PC-3 (cell line): Measurements from ENCODE around the gene STAT5B. TPM values are rescaled to one million over a fixed set of nuclear protein-coding genes. Genes with fewer than 3 reads are reported as not detected.
"Not testable (repeated sequence)": the region's sequence is repeated elsewhere in the genome, so short reads cannot be mapped to it uniquely, and the experiment has no call there.

Source experiments
- ATAC-seq: fragments of 200-7000 bp; cut with Tn5 transposase; 2 replicates; pipeline ENCODE4 v1.9.1; 2020; ENCODE audit warnings: mild to moderate bottlenecking, moderate library complexity
- BruUV-seq: library from RNA; stranded (reverse); fragments of 400-500 nt; replicated peaks from 2 replicates; lab custom pipeline; 2021; lab: Mats Ljungman, UMichigan
- CTCF ChIA-PET: fragments of 300-600 bp; sonication (Branson Sonifier 250); formaldehyde crosslinking; loops from one replicate; lab custom pipeline; 2022; ENCODE audit warnings: antibody characterized with exemption; lab: Charles Lee
- POLR2A ChIA-PET: fragments of 300-600 bp; sonication (Branson Sonifier 250); formaldehyde crosslinking; loops from one replicate; lab custom pipeline; 2022; ENCODE audit warnings: antibody characterized with exemption; ENCODE audit not compliant: unreplicated experiment; lab: Charles Lee
- DNase-seq: peaks from one replicate; pipeline ENCODE4 v3.0.0-alpha.2; 2015
- H2AFZ ChIP-seq: fragments of 300-600 bp; sonication (generic); 2 replicates; pipeline ENCODE4 v1.6.0; 2016; ENCODE audit warnings: antibody characterized with exemption, low read length
- H3F3A ChIP-seq: fragments of 300-600 bp; sonication (generic); one replicate; pipeline ENCODE4 v1.6.0; 2017; ENCODE audit warnings: antibody characterized with exemption, low read length, control low read depth, mild to moderate bottlenecking; ENCODE audit not compliant: unreplicated experiment
- H3K27ac ChIP-seq: fragments of 300-600 bp; sonication (generic); 2 replicates; pipeline ENCODE4 v1.5.1; 2016; ENCODE audit warnings: mild to moderate bottlenecking, low read length
- H3K27me3 ChIP-seq: fragments of 300-600 bp; sonication (generic); 2 replicates; pipeline ENCODE4 v1.6.1; 2016; ENCODE audit warnings: low read length, mixed read lengths
- H3K36me3 ChIP-seq: fragments of 300-600 bp; sonication (generic); 2 replicates; pipeline ENCODE4 v1.6.1; 2016; ENCODE audit warnings: low read depth, mixed run types, low read length, mixed read lengths
- H3K4me1 ChIP-seq: fragments of 300-600 bp; sonication (generic); 2 replicates; pipeline ENCODE4 v1.5.1; 2016; ENCODE audit warnings: low read length; ENCODE audit not compliant: insufficient read depth
- H3K4me2 ChIP-seq: fragments of 300-600 bp; sonication (generic); 2 replicates; pipeline ENCODE4 v1.6.0; 2016; ENCODE audit warnings: low read length
- H3K4me3 ChIP-seq: fragments of 300-600 bp; sonication (generic); 2 replicates; pipeline ENCODE4 v1.5.1; 2016; ENCODE audit warnings: mild to moderate bottlenecking, low read length, mixed read lengths
- H3K79me2 ChIP-seq: fragments of 300-600 bp; sonication (generic); 2 replicates; pipeline ENCODE4 v1.6.1; 2017; ENCODE audit warnings: low read length, mixed read lengths
- H3K9ac ChIP-seq: fragments of 300-600 bp; sonication (generic); 2 replicates; pipeline ENCODE4 v1.6.0; 2016; ENCODE audit warnings: mild to moderate bottlenecking, low read length
- H3K9me2 ChIP-seq: fragments of 300-600 bp; sonication (generic); replicated peaks from 2 replicates; pipeline ENCODE4 v1.6.1; 2016; ENCODE audit warnings: mixed run types, low read length, mixed read lengths
- H3K9me3 ChIP-seq: fragments of 300-600 bp; sonication (generic); 2 replicates; pipeline ENCODE4 v1.6.1; 2016; ENCODE audit warnings: low read length, mixed read lengths
- H4K20me1 ChIP-seq: fragments of 300-600 bp; sonication (generic); 2 replicates; pipeline ENCODE4 v1.6.1; 2016; ENCODE audit warnings: low read length, mixed read lengths
- EZH2 ChIP-seq: fragments of 300-600 bp; sonication (generic); IDR thresholded peaks from one replicate; pipeline ENCODE4 v1.6.1; 2017; ENCODE audit warnings: antibody characterized with exemption, mild to moderate bottlenecking, low read length; ENCODE audit not compliant: unreplicated experiment
- EZH2phosphoT487 ChIP-seq: fragments of 300-600 bp; sonication (generic); IDR thresholded peaks from 2 replicates; pipeline ENCODE4 v1.6.1; 2018; ENCODE audit warnings: mild to moderate bottlenecking, antibody characterized with exemption, low read length, borderline replicate concordance
- intact Hi-C: fragments of 100-400 bp; cut with micrococcal nuclease; formaldehyde crosslinking; loops from 2 replicates; pipeline ENCODE4 v1.9.0; 2023
- total RNA-seq: library from RNA; depleted of rRNA; stranded (reverse); fragments of >200 nt; gene quantifications from 2 replicates; pipeline ENCODE4 v1.2.3, GENCODE V29; 2014
- TF ChIP-seq, protein P1 (sequence below): fragments of 300-600 bp; sonication (generic); conservative IDR thresholded peaks from 2 replicates; pipeline ENCODE4 v1.5.1; 2017; ENCODE audit warnings: antibody characterized with exemption, low read depth, mild to moderate bottlenecking, low read length

The STAT5B gene
- total RNA-seq, 1 experiment from 2014 or later, result not detected

DNA sequence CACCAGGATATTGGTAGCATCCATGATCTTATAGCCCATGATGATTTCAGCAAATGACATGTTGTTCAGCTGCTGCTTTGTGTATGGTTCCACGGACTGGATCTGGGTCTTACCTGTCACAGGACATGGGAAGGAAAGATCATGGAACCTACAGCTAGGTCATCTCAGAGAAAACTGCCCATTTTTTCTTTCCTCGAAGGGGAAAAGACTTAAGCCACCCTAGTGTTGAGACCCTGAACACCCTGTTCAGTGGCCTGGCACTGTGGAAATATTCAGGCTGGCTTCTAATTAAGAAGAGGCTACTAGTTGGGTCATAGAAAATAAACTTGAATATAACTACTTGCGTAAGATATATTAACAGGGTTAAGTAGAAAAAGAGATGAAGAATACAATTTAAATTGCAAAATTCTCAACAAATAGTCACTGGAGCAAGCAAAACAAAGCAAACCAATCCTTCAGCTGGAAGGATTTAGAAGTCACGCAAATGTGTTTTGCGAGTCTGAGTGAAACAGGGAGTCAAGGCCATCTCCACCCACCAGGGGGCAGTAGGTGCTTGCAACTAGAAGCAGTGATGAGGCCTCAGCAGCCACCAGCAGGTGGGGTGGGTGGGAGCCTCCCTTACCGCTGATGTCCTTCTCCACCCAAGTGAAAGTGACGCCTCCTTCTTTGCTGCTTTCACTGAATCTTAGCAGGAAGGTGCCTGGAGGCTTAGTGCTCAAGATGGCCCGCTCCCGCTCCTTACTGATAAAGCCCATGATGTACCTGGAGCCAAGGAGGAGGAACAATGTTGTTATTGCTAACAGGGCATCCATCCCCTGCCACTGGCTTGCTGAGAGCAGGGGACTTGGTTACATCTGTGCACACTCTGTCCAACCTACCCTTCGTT lies 46.4 kb upstream of the STAT5B start:
- H3K27ac ChIP-seq, result no peak overlapping the region
- H3K9me2 ChIP-seq, result no peaks in the 10 kb centered on the region
- no peak overlapping the region for H3K4me2 ChIP-seq
- POLR2A ChIA-PET, result no interaction called here
- intact Hi-C loops, result no loop called here
- no peaks in the 10 kb centered on the region for H3K79me2 ChIP-seq
- no peak overlapping the region for H3K4me3 ChIP-seq
- H3K36me3 ChIP-seq, result no peaks in the 10 kb centered on the region; the same call in 1 of the 2 replicates
- no peak for DNase-seq
- BruUV-seq, result no TSS peak
- H3F3A ChIP-seq, result no peaks in the 10 kb centered on the region
- H3K4me1 ChIP-seq, result no peaks in the 10 kb centered on the region
- H4K20me1 ChIP-seq, result no peaks in the 10 kb centered on the region
- ATAC-seq, result no peak
- no peak overlapping the region for H3K9ac ChIP-seq
- TF ChIP-seq EZH2 (no peak), EZH2phosphoT487 (no peak)
- TF ChIP-seq, protein P1, sequence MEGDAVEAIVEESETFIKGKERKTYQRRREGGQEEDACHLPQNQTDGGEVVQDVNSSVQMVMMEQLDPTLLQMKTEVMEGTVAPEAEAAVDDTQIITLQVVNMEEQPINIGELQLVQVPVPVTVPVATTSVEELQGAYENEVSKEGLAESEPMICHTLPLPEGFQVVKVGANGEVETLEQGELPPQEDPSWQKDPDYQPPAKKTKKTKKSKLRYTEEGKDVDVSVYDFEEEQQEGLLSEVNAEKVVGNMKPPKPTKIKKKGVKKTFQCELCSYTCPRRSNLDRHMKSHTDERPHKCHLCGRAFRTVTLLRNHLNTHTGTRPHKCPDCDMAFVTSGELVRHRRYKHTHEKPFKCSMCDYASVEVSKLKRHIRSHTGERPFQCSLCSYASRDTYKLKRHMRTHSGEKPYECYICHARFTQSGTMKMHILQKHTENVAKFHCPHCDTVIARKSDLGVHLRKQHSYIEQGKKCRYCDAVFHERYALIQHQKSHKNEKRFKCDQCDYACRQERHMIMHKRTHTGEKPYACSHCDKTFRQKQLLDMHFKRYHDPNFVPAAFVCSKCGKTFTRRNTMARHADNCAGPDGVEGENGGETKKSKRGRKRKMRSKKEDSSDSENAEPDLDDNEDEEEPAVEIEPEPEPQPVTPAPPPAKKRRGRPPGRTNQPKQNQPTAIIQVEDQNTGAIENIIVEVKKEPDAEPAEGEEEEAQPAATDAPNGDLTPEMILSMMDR, result no peak
- no peaks in the 10 kb centered on the region for H3K9me3 ChIP-seq
- H3K27me3 ChIP-seq, result no peaks in the 10 kb centered on the region
- CTCF ChIA-PET, result no interaction called here
- no peak overlapping the region for H2AFZ ChIP-seq

DNA sequence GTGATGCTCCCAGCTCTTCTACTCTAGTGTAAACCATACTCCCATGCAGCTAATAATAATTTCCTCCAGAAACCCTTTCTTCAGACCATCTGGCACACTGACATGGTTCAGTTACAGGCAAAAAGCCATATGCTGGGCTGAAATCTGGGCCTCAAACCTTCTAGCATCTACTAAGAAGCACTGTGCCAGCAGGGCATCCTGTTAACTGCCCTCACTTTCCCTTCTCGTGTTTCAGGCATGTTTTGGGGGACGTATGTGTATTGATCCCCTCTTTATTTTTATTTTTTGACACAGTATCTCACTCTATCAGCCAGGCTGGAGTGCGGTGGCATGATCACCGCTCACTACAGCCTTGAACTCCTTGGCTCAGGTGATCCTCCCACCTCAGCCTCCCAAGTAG lies 45.4 kb upstream of the STAT5B start:
- no peaks in the 10 kb centered on the region for H3K79me2 ChIP-seq
- H4K20me1 ChIP-seq, result no peaks in the 10 kb centered on the region
- H3F3A ChIP-seq, result no peaks in the 10 kb centered on the region
- TF ChIP-seq EZH2phosphoT487, result no peak
- TF ChIP-seq EZH2, result no peak
- TF ChIP-seq, protein P1, result no peak
- ATAC-seq (no peak), DNase-seq (no peak)
- POLR2A ChIA-PET, result no interaction called here
- H3K27me3 ChIP-seq, result no peaks in the 10 kb centered on the region
- no TSS peak for BruUV-seq
- no peak overlapping the region for H3K27ac ChIP-seq
- no peak overlapping the region for H3K9ac ChIP-seq
- CTCF ChIA-PET, result no interaction called here
- no peak overlapping the region for H2AFZ ChIP-seq
- no peak overlapping the region for H3K4me3 ChIP-seq
- H3K36me3 ChIP-seq, result no peaks in the 10 kb centered on the region; the same call in 1 of the 2 replicates
- no peaks in the 10 kb centered on the region for H3K9me3 ChIP-seq
- H3K9me2 ChIP-seq, result no peaks in the 10 kb centered on the region
- no peaks in the 10 kb centered on the region for H3K4me1 ChIP-seq
- H3K4me2 ChIP-seq, result no peak overlapping the region
- intact Hi-C loops, result no loop called here

DNA sequence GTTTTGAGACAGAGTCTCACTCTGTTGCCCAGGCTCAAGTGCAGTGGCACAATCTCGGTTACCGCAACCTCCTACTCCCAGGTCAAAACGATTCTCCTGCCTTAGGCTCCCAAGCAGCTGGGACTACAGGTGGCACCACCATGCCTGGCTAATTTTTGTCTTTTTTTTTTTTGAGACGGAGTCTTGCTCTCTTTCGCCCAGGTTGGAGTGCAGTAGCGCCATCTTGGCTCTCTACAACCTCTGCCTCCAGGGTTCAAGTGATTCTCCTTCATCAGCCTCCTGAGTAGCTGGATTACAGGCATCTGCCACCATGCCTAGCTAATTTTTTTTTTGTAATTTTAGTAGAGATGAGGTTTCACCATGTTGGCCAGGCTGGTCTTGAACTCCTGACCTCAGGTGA lies 41.8 kb upstream of the STAT5B start:
- DNase-seq, H3K9me3 ChIP-seq, H3K9me2 ChIP-seq, H3K9ac ChIP-seq, H3K36me3 ChIP-seq, H3K4me3 ChIP-seq, H3K27ac ChIP-seq, POLR2A ChIA-PET, H2AFZ ChIP-seq, H4K20me1 ChIP-seq, BruUV-seq, intact Hi-C loops, H3K79me2 ChIP-seq, H3F3A ChIP-seq, CTCF ChIA-PET, H3K27me3 ChIP-seq, H3K4me2 ChIP-seq, ATAC-seq, H3K4me1 ChIP-seq: not testable (repeated sequence)
